HG02642 (cell line): ENCODE data around the gene DQX1.

Experiments used
- ATAC-seq: cut with Tn5 transposase; IDR thresholded peaks from one replicate; pipeline ENCODE4 v1.9.1; 2021; ENCODE audit warnings: mild to moderate bottlenecking; ENCODE audit not compliant: unreplicated experiment, poor library complexity

Gene DQX1

DNA sequence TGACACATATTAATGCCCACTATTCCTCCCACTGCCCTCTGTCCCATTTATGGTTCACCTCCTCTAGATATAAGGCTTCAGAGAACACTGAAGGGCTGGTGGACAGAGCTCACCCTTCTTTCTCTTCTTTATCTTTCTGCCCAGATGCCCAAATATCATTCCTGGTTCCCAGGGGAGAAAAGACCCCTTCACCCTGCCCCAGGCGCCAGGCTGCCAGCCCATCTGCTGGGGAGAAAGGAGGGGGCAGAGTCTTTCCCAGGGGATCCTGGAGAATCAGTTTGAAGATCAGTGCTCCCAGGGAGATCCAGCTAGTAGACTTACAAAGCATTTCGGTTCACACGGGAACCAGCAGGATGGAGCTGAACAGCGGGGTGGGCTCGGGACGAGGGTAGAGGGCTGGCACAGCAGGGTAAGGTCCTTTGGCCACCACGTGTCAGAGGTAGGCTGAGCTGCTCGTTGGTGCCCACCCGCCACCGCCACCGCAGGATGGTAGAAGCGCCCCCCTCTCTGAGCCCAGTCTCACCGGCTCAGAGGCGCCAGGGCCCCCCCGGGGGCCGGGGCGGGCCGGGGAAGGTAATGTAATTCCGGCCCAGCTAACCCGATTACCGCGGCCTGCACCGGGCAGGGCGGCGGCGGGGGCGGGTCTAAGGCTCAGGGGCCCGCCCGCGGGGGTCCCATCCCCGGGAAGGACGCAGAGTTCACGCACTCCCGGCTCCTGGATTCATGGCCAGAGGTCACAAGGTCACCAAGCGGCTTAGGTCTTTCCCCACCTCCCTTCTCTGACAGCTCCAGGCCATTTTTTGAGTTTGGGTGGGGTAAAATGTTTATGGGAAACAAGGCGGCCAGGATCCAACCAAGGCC is 13.1 kb downstream of the DQX1 start:
- no peak for ATAC-seq

DNA sequence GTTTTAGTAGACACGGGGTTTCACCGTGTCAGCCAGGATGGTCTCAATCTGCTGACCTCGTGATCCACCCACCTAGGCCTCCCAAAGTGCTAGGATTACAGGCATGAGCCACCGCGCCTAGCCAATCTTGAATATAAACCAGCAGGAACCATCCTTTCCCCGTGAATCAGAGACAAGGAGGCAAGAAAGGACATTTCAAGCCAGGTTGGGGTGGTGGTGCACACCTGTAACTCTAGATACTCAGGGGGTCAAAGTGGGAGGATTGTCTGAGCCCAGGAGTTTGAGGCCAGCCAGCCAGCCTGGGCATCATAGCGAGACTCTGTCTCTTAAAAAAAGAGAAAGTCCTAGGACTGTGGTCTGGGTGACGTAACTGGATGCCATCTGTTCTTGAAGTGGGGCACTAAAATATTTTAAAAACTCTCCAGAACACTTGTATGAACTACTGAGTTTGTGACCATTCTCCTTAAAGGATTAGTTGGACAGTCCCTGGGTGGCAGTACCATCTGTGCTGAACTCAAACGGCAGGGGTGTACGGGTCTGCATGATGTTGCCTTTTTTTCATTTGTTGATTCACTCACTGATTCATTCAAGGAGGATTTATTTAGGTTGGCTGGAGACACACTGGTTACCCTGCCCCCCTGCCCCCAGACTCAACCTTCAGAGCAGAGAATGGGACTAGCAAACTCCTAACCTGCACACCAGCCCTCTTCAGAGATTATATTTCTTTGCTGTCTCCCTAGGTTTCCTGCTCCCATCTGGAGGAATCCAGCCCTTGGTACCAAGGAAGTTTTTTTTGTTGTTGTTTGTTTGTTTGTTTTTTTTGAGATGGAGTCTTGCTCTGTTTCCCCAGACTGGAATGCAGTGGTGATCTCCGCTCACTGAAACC is 14.7 kb downstream of the DQX1 start:
- ATAC-seq = no peak

DNA sequence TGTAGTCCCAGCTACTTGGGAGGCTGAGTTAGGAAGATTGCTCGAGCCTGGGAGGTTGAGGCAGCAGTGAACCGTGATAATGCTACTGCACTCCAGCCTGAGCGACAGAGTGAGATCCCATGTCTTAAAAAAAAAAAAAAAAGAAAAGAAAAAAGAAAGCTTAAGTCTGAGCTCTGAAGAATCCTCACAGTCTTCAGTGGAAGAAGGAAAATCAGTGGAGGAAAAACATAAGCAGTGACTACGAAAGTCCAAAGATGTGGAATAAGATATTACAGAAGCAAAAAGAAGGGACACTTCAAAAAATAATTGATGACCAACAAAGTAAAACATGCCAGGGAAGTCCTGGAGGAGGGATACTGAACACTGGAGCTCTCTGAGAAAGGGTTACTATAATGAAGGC is 15.8 kb downstream of the DQX1 start:
- ATAC-seq = no peak

DNA sequence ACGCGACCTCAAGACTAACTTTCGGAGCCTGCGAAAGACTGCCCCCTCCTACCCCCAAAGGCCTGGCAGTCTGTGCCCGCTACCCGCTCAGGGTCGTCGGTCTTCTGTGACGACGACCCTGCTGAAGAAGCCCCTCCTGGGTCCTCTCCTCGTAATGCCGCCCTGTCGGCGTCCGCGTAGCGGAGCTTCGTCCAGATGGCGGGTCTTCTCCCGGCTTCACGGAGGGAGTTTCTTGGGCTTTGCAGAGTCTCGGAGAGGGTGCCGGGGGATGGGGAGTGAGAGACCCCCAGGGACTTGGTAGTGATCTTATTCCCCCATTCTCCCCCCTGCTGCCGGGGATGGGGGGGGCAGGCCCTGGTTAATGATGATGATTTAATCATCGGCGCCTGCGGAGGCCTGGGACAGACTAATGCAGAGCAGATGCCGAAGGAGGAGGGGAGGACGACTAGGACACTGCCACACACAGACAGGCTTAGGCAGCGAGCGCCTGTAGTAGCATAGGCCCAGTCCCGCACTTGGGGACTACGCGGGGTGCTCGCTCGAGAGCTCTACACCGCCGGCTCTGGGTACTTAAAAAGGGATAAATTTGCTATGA is 18.0 kb downstream of the DQX1 start:
- peak; percentile 6 for ATAC-seq

DNA sequence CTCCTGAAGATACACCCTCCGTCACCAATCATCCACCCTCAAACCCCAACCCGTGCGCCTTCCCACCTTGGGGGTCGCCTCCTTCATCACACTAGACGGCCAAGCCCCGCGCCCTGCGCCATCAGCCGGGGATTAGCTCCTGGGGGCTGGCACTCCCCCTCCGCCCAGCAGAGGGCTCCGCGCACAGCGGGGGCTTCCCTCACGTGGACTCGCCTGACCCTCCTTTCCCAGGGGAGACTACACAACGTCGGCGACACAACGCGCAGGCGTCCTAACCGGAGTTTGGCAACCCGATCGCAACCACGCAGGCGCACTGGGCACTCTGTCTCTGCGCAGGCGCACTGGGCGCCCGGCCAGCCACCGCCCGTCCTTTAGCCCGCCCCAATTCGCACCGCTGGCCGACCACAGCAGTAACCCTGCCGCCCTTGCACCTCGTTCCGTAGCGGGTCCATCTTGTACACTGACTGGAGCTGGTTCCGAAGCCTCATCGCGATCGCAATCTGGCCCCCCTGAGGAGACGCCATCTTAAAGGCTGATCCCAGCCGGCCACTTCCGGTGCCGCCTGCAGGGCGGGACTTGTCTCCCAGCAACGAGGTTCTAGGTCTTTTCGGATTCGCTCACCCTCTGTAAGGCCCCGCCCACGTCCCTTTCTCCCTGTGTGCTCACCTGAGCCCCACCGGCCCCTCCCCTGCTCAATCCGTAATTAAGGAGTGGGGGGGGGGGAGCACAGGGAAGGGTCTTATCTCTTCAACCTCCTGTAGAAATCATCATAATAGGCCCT is 18.7 kb downstream of the DQX1 start, which contains the start of gene PCGF1:
PCGF1 (minus strand) TSS at position 551 of the 781 bp plus-strand sequence; CDS start at position 524, 27 bp downstream.
- ATAC-seq = peak; percentile 93

DNA sequence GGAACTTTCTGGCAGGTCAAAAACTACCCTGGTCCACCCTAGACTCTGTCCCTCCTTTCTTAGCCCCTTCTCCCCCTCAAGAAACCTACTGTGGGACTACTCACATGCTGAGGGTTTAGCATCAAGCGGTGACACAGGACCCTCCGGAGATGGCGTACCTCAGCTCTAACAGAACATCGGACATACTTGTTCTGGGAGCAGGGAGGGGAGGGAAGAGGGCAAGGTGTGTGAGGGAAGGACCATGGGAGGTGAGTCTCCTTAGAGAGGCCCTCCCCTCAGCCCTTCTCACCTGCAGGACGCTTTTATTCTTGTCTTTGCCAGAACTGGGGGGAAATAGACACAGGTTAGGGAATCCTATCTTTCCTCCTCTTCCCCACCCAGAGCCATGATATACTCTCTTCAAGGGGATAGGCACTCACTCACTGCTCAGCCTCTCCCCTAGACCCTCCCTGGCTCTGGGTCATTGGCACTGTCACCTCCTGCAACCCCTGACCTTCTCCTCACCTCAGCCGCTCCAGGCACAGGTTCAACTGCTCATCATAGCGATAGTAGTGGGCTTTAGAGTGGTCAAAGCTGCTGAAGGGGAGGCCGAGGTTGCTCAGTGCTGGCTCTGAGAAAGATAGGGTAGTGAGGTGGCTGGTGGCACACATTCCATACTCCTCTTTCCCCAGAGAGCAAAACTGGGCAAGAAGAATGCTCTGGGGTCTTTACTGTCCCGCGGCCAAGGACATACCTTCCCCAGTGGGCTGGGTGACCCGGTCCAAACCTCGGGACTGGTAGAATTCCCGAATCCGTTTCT is 20.4 kb downstream of the DQX1 start:
- no peak for ATAC-seq

DNA sequence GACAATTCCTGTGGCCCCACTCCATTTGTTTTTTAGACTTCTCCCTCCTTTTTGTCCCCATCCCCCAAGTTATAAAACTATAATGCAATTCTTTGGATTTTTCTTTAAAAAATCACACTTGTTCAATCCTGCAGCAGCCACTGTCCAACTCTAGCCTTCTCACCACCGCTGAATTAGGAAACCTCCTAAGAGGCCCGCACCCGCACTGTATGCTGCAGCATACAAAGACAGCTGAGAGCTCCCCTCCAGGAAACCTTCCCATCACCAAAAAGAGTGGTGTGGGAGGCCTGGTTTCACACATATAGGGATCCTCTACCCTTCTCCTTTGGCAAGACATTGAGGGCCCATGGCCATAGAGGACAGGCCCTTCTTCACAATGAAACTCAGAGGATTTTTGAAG is 21.4 kb downstream of the DQX1 start:
- ATAC-seq = no peak

DNA sequence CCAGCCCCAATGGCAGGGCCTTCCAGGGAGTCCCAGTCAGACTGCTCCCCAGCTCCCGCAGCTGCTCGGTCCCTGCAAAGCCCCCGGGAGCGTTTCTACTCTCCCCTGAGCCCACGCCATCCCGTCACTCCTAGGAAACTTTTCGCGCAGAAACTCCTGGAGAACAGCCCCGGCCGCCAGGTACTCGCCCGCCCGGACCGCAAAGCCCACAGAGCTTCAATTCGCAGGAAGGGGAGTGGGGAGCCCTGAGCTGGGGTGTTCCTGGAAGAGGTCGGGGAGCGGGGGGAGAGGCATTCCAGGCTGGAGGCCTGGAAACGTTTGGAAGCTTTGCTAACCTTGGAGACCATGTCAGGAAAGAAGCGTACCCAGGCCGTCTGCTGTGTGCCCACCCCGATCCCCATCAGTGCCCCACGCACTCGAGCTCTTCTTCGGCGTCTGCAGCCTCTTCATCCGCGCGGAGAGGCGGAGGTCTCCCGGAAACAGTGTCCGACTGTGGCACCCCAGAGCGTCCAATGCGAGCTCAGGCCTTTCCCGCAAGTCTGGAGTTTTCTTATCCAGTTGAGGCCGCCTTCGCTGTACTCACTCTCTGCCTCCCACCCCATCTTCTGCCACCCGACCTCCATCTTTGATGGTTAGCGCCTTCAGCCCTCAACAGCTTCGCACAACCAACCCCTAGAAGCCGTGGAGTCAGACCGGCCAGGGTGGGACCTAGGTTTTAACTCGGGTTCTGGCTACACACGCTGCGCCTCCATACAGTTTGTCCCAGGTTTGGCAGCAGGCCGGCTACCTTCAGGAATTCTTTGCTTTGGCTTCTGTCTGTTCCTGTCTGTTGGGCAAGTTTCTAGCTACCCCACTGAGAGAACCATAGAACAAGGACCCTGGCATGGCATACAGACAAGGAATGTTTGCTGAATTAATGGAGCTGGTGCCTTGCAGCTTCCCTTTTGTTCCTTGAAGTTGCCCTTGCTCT is 22.2 kb downstream of the DQX1 start:
- no peak for ATAC-seq

DNA sequence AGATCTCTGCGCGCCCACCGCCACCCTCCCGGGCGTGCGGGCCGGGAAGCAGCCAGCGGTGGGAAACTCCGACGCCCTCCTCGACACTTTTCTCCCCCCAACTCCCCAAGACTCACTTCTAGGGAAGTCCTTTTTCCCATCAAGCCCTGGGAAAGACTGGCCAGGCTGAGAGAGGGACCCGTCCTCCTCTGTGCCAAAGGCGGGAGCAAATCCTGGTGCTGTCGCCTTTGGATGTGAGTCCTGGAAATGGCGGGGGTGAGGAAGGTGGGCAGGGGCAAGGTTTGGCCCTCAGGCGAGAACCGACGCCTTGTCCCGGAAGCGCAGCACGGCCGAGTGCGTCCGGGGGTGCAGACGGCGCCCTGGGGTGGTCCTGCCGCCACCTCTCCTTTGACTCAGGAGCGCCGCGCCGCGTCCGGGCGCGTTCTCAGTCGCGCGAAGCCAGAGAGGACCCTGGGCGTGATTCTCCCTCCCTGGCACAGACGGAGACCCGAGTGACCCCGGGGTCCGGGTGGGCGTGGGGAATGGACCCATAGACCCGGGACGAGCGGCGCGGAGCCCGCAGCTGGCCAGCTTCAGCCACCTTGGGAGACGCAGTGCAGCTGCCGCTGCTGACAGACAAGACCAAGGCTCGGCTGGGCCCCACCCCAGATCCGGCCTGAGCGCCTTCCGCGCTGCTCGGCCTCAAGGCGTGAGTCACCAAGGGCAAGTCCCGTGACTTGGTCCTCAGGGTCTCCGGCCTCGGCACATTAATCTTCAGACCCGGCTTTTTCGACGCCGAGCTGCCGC is 23.1 kb downstream of the DQX1 start:
- peak; percentile 36 for ATAC-seq

DNA sequence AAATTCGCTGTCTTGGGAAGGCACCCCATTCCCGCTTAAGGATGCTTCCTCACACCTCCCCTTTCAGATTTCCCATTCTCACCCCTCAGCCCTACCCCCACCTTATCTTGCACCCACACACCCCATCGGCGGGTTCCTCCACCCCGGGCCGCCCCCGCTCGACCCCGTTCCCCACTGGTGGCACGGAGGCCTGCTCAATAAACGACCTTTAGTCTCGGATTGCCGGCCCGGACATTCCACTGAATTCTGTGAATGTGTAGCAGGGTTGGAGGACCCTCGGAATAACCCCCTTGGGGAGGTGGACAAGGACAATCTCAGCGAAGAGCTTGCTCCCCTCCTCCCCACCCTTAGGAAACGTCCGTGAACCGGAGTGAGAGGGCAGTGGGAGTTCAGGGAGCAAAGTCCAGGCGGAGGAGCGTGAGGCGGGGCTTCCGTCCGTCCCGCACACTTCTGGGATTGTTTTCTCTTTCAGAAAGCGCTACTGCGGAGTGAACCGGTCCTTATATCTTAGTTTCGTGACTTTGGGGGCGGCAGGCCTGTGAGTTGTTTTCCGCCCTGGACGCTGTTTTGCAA is 23.8 kb downstream of the DQX1 start:
- no peak for ATAC-seq

DNA sequence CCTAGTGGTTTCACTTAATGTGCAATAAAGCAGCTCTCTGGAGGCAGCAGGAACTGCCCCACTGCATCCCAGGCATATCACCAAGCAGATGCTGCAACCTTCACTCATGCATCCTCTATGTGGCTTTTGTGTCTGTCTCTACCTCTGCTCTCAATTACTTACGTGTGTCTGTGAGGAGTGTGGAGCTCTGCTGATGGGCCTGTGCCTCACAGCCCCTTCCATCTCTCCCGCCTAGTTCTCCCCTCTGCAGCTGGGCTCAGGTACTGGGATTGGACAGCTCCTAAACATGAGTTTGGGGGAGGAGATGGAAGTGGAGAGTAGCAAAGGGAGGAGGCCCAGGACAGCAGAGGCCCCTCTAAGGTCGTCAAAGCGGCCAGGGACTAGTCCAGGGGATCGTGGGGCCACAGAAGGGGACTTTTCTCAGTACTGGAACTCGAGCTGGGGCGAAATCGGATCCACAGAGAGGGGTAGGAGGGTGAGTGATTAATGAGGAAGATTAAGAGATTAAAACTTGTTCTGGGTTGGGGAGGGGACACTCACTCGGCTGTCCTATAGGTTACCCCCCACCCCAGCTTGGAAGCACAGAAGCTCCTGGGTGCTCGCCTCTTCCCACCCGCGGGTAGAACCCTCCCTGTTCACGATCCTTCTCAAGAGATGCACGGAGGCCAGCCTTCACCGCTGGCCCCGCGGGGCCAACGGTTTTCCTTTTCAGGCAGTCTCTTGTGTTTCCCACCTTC is 24.5 kb downstream of the DQX1 start:
- ATAC-seq = no peak

DNA sequence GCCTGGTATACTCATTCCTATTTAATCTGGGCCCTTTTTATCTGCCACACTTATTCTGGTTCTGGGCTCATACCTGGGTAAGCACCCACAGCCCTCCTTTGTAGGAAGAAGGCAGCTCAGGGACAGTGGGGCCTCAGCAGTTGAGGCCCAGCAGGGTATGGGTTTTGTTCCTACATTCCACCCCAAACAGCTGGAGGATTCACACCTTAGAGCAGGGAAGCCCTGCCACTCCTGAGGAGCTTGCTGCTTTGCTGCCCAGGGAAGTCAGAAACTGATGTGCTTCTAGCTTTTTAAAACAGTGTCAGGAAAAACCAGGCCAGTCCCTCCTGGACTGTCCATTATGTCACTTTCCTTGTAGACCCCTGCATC is 25.5 kb downstream of the DQX1 start:
- ATAC-seq = no peak

DNA sequence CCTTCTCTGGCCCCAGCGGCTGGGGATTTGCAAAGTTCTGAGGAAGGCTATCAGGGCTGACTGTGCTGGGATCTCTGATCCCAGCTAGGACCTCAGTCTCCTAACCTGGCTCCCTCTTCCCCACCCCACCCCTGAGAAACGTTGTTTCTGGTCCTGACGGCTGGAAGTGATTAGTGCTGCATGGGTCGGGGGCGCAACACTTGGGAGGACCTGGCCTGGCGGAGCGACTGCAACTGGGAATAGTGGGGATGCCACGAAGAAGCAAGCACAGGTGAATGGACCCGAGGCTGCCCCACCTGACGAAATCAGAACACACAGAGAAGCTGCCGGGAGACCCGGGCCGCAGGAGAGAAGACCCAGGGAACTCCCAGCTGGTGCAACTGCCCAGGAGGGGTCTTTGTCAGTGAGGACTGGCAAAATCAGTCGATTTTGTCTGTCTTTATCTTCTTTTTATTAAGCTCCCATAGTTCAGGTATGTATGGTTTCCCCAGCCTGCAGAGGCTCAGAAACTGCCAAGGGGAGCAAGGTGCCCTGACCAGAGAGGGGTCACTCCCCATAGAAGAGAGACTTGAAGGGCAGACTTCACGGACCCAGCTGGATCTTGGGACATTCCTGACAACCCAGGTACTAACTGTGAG is 26.0 kb downstream of the DQX1 start:
- no peak for ATAC-seq

DNA sequence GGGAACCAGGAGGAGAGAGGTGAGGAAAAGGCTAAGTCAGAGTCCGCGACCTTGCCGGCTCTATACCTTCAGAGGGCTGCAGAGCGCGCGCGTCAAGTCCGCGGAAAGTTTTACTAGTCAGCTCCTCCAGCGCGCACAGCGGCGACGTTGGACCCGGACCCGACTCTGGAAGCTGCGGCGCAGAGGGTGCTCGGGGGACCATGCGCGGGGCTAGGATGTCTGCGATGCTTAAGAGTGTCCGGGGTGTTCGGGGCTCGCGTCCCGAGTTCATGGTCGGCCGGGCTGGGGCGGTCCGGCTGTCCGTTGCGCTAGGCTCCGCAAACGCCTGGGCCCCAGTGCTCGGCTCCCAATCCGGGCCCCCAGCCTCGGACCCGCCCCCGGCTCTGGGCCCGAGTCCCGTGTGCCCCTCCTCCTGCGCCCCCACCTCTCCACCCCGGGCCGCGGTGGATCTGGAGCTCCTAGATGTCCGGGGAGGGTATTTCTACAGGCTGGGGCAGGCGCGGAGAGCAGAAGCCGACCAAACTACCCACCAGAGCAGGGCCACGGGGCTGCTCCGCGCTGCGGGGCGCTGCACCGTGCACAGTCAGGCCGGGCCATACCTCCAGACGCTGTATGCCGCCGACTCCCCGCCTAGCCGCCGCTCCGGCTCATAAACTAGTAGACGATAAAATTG is 26.6 kb downstream of the DQX1 start, which contains the start of gene LBX2:
LBX2 (minus strand) TSS at position 337 of the 673 bp plus-strand sequence; CDS start at position 271, 66 bp downstream.
- ATAC-seq = no peak

DNA sequence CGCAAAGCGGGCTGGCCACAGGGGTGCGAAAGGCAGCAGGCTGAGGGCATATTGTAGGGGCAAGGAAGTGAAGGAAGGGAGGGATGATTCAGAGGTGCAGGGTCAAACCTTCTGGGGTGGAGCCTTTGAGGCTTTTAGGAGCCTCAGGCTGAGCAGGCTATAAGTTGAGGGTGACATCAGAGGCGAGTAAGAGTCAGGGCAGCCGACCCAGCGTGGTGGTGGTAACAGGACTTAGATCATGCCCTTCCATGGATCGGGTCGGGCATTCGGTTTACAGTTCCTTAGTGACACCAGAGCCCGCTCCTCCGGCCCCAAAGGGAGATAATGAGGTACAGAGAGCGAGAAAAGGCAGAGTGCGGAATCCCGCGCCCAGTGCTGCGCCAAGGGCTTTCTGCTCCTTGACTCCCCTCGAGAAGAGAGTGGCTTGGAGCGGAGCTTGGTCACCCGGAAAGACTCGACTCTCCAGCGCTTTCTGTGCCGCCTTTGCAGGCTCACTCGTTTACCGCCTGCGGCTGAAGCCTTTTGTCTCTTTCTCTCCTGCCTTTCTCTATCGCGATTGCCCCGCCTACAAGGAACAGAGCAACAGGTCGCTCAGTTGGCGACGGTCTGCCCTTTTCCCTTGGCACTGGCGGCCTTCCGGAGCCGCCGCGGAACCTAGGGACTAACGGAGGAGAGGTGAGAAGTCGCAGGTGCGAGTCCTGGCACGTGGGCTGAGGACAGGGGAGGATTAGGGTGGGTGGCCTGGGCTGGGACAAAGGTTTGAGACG is 27.3 kb downstream of the DQX1 start:
- no peak for ATAC-seq
